Measurements from ENCODE around the gene PNRC1.

DNA sequence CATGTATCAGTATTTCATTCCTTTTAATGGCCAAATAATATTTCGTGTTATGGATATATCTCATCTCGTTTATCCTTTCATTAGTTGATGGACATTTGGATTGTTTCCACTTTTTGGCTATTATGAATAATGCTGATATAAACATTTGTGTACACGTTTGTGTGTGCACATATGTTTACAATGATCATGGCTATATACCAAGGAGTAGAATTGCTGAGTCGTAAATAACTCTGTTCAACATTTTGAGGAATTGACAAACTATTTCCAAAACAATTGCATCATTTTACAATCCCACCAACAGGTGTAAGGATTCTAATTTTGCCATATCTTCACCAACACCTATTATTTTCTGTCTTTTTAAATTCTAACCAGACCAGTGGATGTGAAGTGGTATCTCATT is 26.3 kb upstream of the PNRC1 start:
- TF ChIP-seq, protein P1, sequence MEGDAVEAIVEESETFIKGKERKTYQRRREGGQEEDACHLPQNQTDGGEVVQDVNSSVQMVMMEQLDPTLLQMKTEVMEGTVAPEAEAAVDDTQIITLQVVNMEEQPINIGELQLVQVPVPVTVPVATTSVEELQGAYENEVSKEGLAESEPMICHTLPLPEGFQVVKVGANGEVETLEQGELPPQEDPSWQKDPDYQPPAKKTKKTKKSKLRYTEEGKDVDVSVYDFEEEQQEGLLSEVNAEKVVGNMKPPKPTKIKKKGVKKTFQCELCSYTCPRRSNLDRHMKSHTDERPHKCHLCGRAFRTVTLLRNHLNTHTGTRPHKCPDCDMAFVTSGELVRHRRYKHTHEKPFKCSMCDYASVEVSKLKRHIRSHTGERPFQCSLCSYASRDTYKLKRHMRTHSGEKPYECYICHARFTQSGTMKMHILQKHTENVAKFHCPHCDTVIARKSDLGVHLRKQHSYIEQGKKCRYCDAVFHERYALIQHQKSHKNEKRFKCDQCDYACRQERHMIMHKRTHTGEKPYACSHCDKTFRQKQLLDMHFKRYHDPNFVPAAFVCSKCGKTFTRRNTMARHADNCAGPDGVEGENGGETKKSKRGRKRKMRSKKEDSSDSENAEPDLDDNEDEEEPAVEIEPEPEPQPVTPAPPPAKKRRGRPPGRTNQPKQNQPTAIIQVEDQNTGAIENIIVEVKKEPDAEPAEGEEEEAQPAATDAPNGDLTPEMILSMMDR (IDR thresholded peaks at IDR 0.05) = no peak
- TF ChIP-seq POLR2A (IDR thresholded peaks at IDR 0.05; ENCODE audit: low read depth) (no peak), EP300 (IDR thresholded peaks at IDR 0.05) (no peak)
